H9 (cell line): Measurements from ENCODE around the gene ATP2A2. TPM values are rescaled to one million over a fixed set of nuclear protein-coding genes. Genes with fewer than 3 reads are reported as not detected.
A peak's percentile ranks its signal among the peaks of the same experiment; 100 is the strongest.

Experiments used
- DNase-seq: peaks from one replicate; pipeline ENCODE4 v3.0.0-alpha.2; 2017
- H2AFZ ChIP-seq: one replicate; pipeline ENCODE4 v1.6.1; 2013; ENCODE audit warnings: mild to moderate bottlenecking, low read length, control low read depth, moderate library complexity
- H2AK5ac ChIP-seq: 2 replicates; pipeline ENCODE4 v1.6.1; 2013; ENCODE audit warnings: low read length, control low read depth, mixed read lengths; ENCODE audit not compliant: insufficient read length
- H2BK120ac ChIP-seq: one replicate; pipeline ENCODE4 v1.6.1; 2013; ENCODE audit warnings: low read depth, mild to moderate bottlenecking, low read length, control low read depth, inconsistent platforms; ENCODE audit not compliant: poor library complexity, severe bottlenecking
- H2BK12ac ChIP-seq: 2 replicates; pipeline ENCODE4 v1.6.1; 2013; ENCODE audit warnings: low read length, control low read depth, mixed read lengths, low read depth; ENCODE audit not compliant: insufficient read length
- H2BK15ac ChIP-seq: 2 replicates; pipeline ENCODE4 v1.6.1; 2013; ENCODE audit warnings: low read depth, low read length, control low read depth
- H2BK20ac ChIP-seq: one replicate; pipeline ENCODE4 v1.6.1; 2013; ENCODE audit warnings: low read depth, mild to moderate bottlenecking, low read length, control low read depth, inconsistent platforms; ENCODE audit not compliant: poor library complexity, severe bottlenecking
- H2BK5ac ChIP-seq: 2 replicates; pipeline ENCODE4 v1.6.1; 2013; ENCODE audit warnings: low read length, control low read depth, mixed read lengths; ENCODE audit not compliant: insufficient read length
- H3K14ac ChIP-seq: 2 replicates; pipeline ENCODE4 v1.6.1; 2013; ENCODE audit warnings: low read length, control low read depth; ENCODE audit not compliant: insufficient read depth
- H3K18ac ChIP-seq: 2 replicates; pipeline ENCODE4 v1.6.1; 2013; ENCODE audit warnings: low read depth, mild to moderate bottlenecking, mixed read lengths, low read length, control low read depth; ENCODE audit not compliant: insufficient read length
- H3K23ac ChIP-seq: 2 replicates; pipeline ENCODE4 v1.6.1; 2013; ENCODE audit warnings: low read length, control low read depth, mixed read lengths, low read depth; ENCODE audit not compliant: insufficient read length
- H3K23me2 ChIP-seq: 2 replicates; pipeline ENCODE4 v1.6.1; 2013; ENCODE audit warnings: low read depth, mild to moderate bottlenecking, mixed read lengths, low read length, control low read depth; ENCODE audit not compliant: insufficient read length, poor library complexity, severe bottlenecking
- H3K27ac ChIP-seq: 2 replicates; pipeline ENCODE4 v1.5.1; 2013; ENCODE audit warnings: low read length, control low read depth, mixed read lengths, low read depth; ENCODE audit not compliant: insufficient read length
- H3K27me3 ChIP-seq: 2 replicates; pipeline ENCODE4 v1.6.1; 2013; ENCODE audit warnings: low read length, control low read depth, inconsistent platforms; ENCODE audit not compliant: insufficient read depth
- H3K4ac ChIP-seq: 2 replicates; pipeline ENCODE4 v1.6.1; 2013; ENCODE audit warnings: low read depth, mild to moderate bottlenecking, control low read depth, inconsistent platforms, low read length, moderate library complexity
- H3K4me1 ChIP-seq: 2 replicates; pipeline ENCODE4 v1.6.1; 2013; ENCODE audit warnings: low read length, control low read depth, inconsistent platforms; ENCODE audit not compliant: insufficient read depth
- H3K4me2 ChIP-seq: 2 replicates; pipeline ENCODE4 v1.6.1; 2013; ENCODE audit warnings: low read length, control low read depth, mixed read lengths; ENCODE audit not compliant: insufficient read length, insufficient read depth
- H3K56ac ChIP-seq: 2 replicates; pipeline ENCODE4 v1.6.1; 2013; ENCODE audit warnings: low read depth, mild to moderate bottlenecking, mixed read lengths, low read length, control low read depth; ENCODE audit not compliant: insufficient read length
- H3K79me1 ChIP-seq: 2 replicates; pipeline ENCODE4 v1.6.1; 2013; ENCODE audit warnings: low read depth, mild to moderate bottlenecking, moderate library complexity, low read length, control low read depth, inconsistent platforms; ENCODE audit not compliant: insufficient read depth, poor library complexity, severe bottlenecking
- H3K79me2 ChIP-seq: 2 replicates; pipeline ENCODE4 v1.6.1; 2013; ENCODE audit warnings: low read length, control low read depth, inconsistent platforms; ENCODE audit not compliant: insufficient read depth
- H3K9ac ChIP-seq: 2 replicates; pipeline ENCODE4 v1.6.1; 2013; ENCODE audit warnings: low read length, control low read depth, mixed read lengths; ENCODE audit not compliant: insufficient read length; ENCODE audit errors: extremely low read depth
- H3K9me3 ChIP-seq: one replicate; pipeline ENCODE4 v1.6.1; 2013; ENCODE audit warnings: low read depth, low read length, inconsistent platforms; ENCODE audit not compliant: control insufficient read depth
- H3T11ph ChIP-seq: one replicate; pipeline ENCODE4 v1.6.1; 2013; ENCODE audit warnings: mild to moderate bottlenecking, low read length, control low read depth, inconsistent platforms
- H4K20me1 ChIP-seq: one replicate; pipeline ENCODE4 v1.6.1; 2013; ENCODE audit not compliant: control insufficient read depth, insufficient read length, insufficient read depth
- H4K5ac ChIP-seq: 2 replicates; pipeline ENCODE4 v1.6.1; 2013; ENCODE audit warnings: low read depth, mild to moderate bottlenecking, mixed read lengths, low read length, control low read depth; ENCODE audit not compliant: insufficient read length
- H4K8ac ChIP-seq: replicated peaks from 2 replicates; pipeline ENCODE4 v1.6.1; 2013; ENCODE audit warnings: low read length, control low read depth, mixed read lengths, low read depth; ENCODE audit not compliant: insufficient read length
- H4K91ac ChIP-seq: 2 replicates; pipeline ENCODE4 v1.6.1; 2013; ENCODE audit warnings: low read depth, mild to moderate bottlenecking, moderate library complexity, mixed read lengths, low read length, control low read depth; ENCODE audit not compliant: insufficient read length
- H3K27ac Mint-ChIP-seq, 3 experiments: 2 replicates in 2 of 3; 3 replicates in 1 of 3; pipeline ENCODE4 v1.8.0; 2020 to 2021; ENCODE audit warnings: mixed read lengths in 3 of 3, mild to moderate bottlenecking in 1 of 3, moderate library complexity in 1 of 3
- H3K27me3 Mint-ChIP-seq: 2 replicates; pipeline ENCODE4 v1.8.0; 2021; ENCODE audit warnings: low read depth, mild to moderate bottlenecking, moderate library complexity, mixed read lengths
- H3K36me3 Mint-ChIP-seq, 3 experiments: 2 replicates in 2 of 3; 3 replicates in 1 of 3; pipeline ENCODE4 v1.8.0; 2020 to 2021; ENCODE audit warnings: low read depth in 3 of 3, mixed read lengths in 3 of 3; ENCODE audit not compliant: insufficient read depth in 1 of 3
- H3K4me1 Mint-ChIP-seq, 2 experiments: 2 replicates each; pipeline ENCODE4 v1.8.0; 2020; ENCODE audit warnings: mixed read lengths in 2 of 2
- H3K4me3 Mint-ChIP-seq, 2 experiments: 2 replicates in 1 of 2; 3 replicates in 1 of 2; pipeline ENCODE4 v1.8.0; 2020 to 2021; ENCODE audit warnings: mild to moderate bottlenecking in 2 of 2, mixed read lengths in 2 of 2, moderate library complexity in 1 of 2
- H3K9me3 Mint-ChIP-seq, 2 experiments: 2 replicates in 1 of 2; 3 replicates in 1 of 2; pipeline ENCODE4 v1.8.0; 2020; ENCODE audit warnings: mild to moderate bottlenecking in 2 of 2, mixed read lengths in 2 of 2, moderate library complexity in 1 of 2
- CTCF ChIP-seq: fragments of 200-600 bp; sonication (generic); conservative IDR thresholded peaks from 3 replicates; pipeline ENCODE4 v1.8.0; 2021; ENCODE audit warnings: antibody characterized with exemption, mild to moderate bottlenecking
- WGBS: extraction: QIAGEN DNeasy Blood & Tissue Kit; methylation state at CpG from one replicate; pipeline ENCODE4 v1.1.7; 2013; ENCODE audit warnings: missing lambda C conversion rate, low lambda C conversion rate, mixed read lengths; ENCODE audit not compliant: insufficient read length; ENCODE audit errors: extremely low coverage; 5-methylcytosine and 5-hydroxymethylcytosine counted together
- total RNA-seq: library from RNA; stranded (reverse); gene quantifications from 2 replicates; pipeline ENCODE4 v1.2.1, GENCODE V29; 2021

ATP2A2 gene
- total RNA-seq, 1 experiment from 2014 or later = 257 TPM

DNA sequence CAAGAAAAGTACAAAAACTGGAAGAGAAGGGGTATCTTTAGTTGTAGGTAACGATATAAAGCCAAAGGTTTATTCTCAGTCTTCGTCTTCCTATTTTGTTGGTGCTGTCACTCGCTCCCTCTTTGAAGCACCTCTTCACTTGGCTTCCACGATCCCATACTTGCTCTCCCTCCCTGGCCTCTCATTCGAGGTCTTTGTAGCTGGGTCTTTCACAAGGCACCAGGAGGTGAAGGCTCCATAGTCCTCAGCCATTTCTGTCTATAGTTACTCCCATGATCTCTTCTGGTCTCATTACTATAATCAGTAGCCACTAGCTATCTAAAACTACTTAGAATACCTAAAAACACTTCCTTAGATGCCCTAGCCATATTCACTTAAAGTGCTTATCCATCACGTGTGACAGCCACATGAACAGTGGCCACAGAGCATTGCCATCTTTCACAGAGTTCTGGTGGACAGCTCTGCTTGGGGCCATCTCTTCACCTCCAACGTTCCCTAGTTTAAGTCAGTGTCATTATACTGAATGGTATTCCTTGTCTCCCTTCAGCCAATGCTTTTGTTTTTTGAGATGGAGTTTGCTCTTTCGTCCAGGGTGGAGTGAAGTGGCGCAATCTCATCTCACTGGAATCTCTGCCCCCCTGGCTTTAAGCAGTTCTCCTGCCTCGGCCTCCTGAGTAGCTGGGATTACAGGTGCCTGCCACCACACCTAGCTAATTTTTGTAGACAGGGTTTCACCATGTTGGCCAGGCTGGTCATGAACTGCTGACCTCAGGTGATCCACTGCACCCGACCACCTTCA lies 57.1 kb downstream of the ATP2A2 start:
- Mint-ChIP-seq H3K36me3 (peaks cover 76 to 99% (median 99%) of the 10 kb centered on the region in 3 experiments; a peak in 6 of 7 replicates), H3K4me3 (no peak overlapping the region), H3K9me3 (no peaks in the 10 kb centered on the region), H3K27me3 (no peaks in the 10 kb centered on the region), H3K27ac (peak overlapping the region in 2 of 3 experiments; percentile 11 to 67; a peak in 2 of 7 replicates), H3K4me1 (peaks cover 2 to 8% of the 10 kb centered on the region in 2 experiments; a peak in 3 of 4 replicates)
- H3T11ph ChIP-seq = no peak overlapping the region
- H2BK5ac ChIP-seq = no peak overlapping the region
- WGBS = no CpG with 5 or more reads among the region's 11 CpGs
- no peak overlapping the region for H2BK12ac ChIP-seq
- H2BK20ac ChIP-seq = no peak overlapping the region
- no peak overlapping the region for H3K27ac ChIP-seq
- H4K91ac ChIP-seq = no peak overlapping the region
- no peaks in the 10 kb centered on the region for H3K9me3 ChIP-seq
- no peak overlapping the region for H3K23ac ChIP-seq
- no peak overlapping the region for H2BK15ac ChIP-seq
- H3K27me3 ChIP-seq = no peaks in the 10 kb centered on the region
- H3K9ac ChIP-seq = no peak overlapping the region
- no peaks in the 10 kb centered on the region for H4K20me1 ChIP-seq
- H3K79me2 ChIP-seq = no peaks in the 10 kb centered on the region
- H3K4me2 ChIP-seq = no peak overlapping the region
- H3K18ac ChIP-seq = no peak overlapping the region
- H3K4ac ChIP-seq = no peak overlapping the region
- H3K23me2 ChIP-seq = no peaks in the 10 kb centered on the region
- H2AFZ ChIP-seq = no peak overlapping the region
- no peak for TF ChIP-seq CTCF
- H4K5ac ChIP-seq = no peak overlapping the region
- no peak overlapping the region for H3K56ac ChIP-seq
- no peaks in the 10 kb centered on the region for H3K4me1 ChIP-seq
- DNase-seq = no peak
- no peak overlapping the region for H2AK5ac ChIP-seq
- no peak overlapping the region for H4K8ac ChIP-seq
- H3K79me1 ChIP-seq = peaks cover 3% of the 10 kb centered on the region
- H2BK120ac ChIP-seq = no peak overlapping the region
- no peak overlapping the region for H3K14ac ChIP-seq
